Mucosa of stomach (tissue), 1 donor: ENCODE results near the gene IRF1.

Source experiments
- H3K27me3 ChIP-seq: one replicate; pipeline ENCODE4 v1.7.0; 2013; ENCODE audit warnings: mild to moderate bottlenecking, low read length; ENCODE audit not compliant: control insufficient read depth, insufficient read depth
- H3K36me3 ChIP-seq: one replicate; pipeline ENCODE4 v1.7.0; 2013; ENCODE audit warnings: low read length; ENCODE audit not compliant: control insufficient read depth, insufficient read depth
- H3K4me1 ChIP-seq: one replicate; pipeline ENCODE4 v1.7.0; 2013; ENCODE audit warnings: mild to moderate bottlenecking, low read length; ENCODE audit not compliant: control insufficient read depth, insufficient read depth
- H3K4me3 ChIP-seq: one replicate; pipeline ENCODE4 v1.7.0; 2013; ENCODE audit warnings: low read length
- H3K9ac ChIP-seq: one replicate; pipeline ENCODE4 v1.7.0; 2013; ENCODE audit warnings: mild to moderate bottlenecking, low read length, moderate library complexity
- H3K9me3 ChIP-seq: one replicate; pipeline ENCODE4 v1.7.0; 2013; ENCODE audit warnings: mild to moderate bottlenecking, low read length, moderate library complexity; ENCODE audit not compliant: control insufficient read depth
- donor health status: Pancreatic carcinoma.

The IRF1 gene

GRCh38 chr5:132468656-132469379 lies 21.8 kb downstream of the IRF1 start:
- no peak overlapping the region for H3K4me3 ChIP-seq
- no peaks in the 10 kb centered on the region for H3K36me3 ChIP-seq
- no peak overlapping the region for H3K9ac ChIP-seq
- H3K4me1 ChIP-seq: peaks cover 34% of the 10 kb centered on the region
- no peaks in the 10 kb centered on the region for H3K9me3 ChIP-seq
- H3K27me3 ChIP-seq: no peaks in the 10 kb centered on the region

DNA sequence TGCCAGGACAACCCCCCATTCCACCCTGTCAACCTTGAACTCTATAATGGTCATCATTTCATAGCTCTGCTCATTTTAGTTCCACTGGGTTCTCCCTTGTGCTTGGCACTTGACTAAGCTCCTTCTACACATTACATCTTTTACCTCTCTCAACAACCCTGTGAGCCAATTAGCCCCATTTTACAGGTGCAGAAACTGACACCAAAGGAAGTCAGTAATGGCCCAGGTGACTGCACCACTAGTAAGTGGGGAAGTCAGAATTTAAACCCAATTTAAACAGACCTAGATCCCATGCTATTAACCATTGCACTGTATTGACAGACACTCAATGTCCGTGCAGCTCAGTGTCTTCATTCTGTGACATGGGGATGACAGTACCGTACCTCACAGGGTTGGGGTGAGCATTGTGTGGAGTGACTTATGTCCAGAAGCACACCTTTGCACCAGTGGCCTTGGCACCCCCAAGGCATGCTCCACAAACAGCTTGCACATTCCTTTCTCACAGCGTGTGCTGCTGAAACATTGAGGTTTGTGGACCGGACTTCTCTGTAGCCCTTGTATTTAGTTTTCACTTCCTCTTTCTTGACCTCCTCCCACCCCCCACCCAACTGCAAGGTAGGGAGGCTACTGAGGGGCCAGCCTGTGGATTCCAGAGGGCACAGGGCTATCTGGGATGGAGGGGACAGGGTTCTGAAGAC lies 23.1 kb downstream of the IRF1 start:
- peaks cover 44% of the 10 kb centered on the region for H3K4me1 ChIP-seq
- no peak overlapping the region for H3K9ac ChIP-seq
- H3K36me3 ChIP-seq: no peaks in the 10 kb centered on the region
- no peaks in the 10 kb centered on the region for H3K9me3 ChIP-seq
- H3K27me3 ChIP-seq: no peaks in the 10 kb centered on the region
- H3K4me3 ChIP-seq: no peak overlapping the region

GRCh38 chr5:132466433-132467286 lies 23.9 kb downstream of the IRF1 start:
- no peaks in the 10 kb centered on the region for H3K9me3 ChIP-seq
- H3K27me3 ChIP-seq: no peaks in the 10 kb centered on the region
- no peaks in the 10 kb centered on the region for H3K36me3 ChIP-seq
- H3K9ac ChIP-seq: no peak overlapping the region
- peaks cover 44% of the 10 kb centered on the region for H3K4me1 ChIP-seq
- no peak overlapping the region for H3K4me3 ChIP-seq

GRCh38 chr5:132465059-132465707 lies 25.4 kb downstream of the IRF1 start:
- peak overlapping the region; percentile 74 for H3K9ac ChIP-seq
- no peak overlapping the region for H3K4me3 ChIP-seq
- no peaks in the 10 kb centered on the region for H3K9me3 ChIP-seq
- no peaks in the 10 kb centered on the region for H3K27me3 ChIP-seq
- no peaks in the 10 kb centered on the region for H3K36me3 ChIP-seq
- H3K4me1 ChIP-seq: peaks cover 42% of the 10 kb centered on the region

GRCh38 chr5:132464156-132464939 lies 26.2 kb downstream of the IRF1 start:
- Histone ChIP-seq H3K36me3 (no peaks in the 10 kb centered on the region), H3K4me1 (peaks cover 47% of the 10 kb centered on the region), H3K4me3 (no peak overlapping the region), H3K9ac (peak overlapping the region; percentile 74), H3K9me3 (no peaks in the 10 kb centered on the region), H3K27me3 (no peaks in the 10 kb centered on the region)

DNA sequence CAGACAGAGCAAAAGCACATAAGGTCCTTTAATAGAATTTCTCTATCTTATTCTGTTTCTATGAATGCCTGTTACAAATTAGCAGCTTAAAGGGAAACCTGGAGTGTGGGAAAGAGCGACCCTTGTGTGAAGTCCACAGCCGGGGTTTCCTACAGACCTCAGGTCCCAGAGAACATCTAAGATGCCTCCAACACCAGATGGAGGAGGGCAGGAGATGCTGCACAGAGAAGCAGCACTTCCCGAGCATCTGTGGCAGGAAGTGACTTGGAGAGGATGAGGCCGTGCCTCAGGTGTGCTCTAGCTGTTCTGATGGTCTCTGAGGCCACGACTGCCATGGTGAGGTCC lies 26.8 kb downstream of the IRF1 start:
- no peaks in the 10 kb centered on the region for H3K27me3 ChIP-seq
- H3K4me1 ChIP-seq: peaks cover 52% of the 10 kb centered on the region
- H3K9me3 ChIP-seq: no peaks in the 10 kb centered on the region
- H3K9ac ChIP-seq: peak overlapping the region; percentile 74
- no peaks in the 10 kb centered on the region for H3K36me3 ChIP-seq
- H3K4me3 ChIP-seq: no peak overlapping the region

GRCh38 chr5:132462856-132463745 lies 27.5 kb downstream of the IRF1 start:
- Histone ChIP-seq H3K9me3 (no peaks in the 10 kb centered on the region), H3K4me1 (peaks cover 59% of the 10 kb centered on the region), H3K36me3 (no peaks in the 10 kb centered on the region), H3K9ac (no peak overlapping the region), H3K27me3 (no peaks in the 10 kb centered on the region), H3K4me3 (no peak overlapping the region)

- H3K9ac ChIP-seq: no peak overlapping the region
- no peak overlapping the region for H3K4me3 ChIP-seq
Measured at GRCh38 chr5:132462333-132462732, 28.2 kb downstream of the IRF1 start.

GRCh38 chr5:132461569-132462070 lies 29.0 kb downstream of the IRF1 start:
- H3K9me3 ChIP-seq: no peaks in the 10 kb centered on the region
- H3K4me3 ChIP-seq: no peak overlapping the region
- H3K27me3 ChIP-seq: no peaks in the 10 kb centered on the region
- no peaks in the 10 kb centered on the region for H3K36me3 ChIP-seq
- H3K9ac ChIP-seq: no peak overlapping the region
- peaks cover 74% of the 10 kb centered on the region for H3K4me1 ChIP-seq

More at GRCh38 chr5:132462333-132462732, 28.2 kb downstream of the IRF1 start:
- no peaks in the 10 kb centered on the region for H3K36me3 ChIP-seq
- peaks cover 67% of the 10 kb centered on the region for H3K4me1 ChIP-seq
- no peaks in the 10 kb centered on the region for H3K9me3 ChIP-seq
- no peaks in the 10 kb centered on the region for H3K27me3 ChIP-seq

DNA sequence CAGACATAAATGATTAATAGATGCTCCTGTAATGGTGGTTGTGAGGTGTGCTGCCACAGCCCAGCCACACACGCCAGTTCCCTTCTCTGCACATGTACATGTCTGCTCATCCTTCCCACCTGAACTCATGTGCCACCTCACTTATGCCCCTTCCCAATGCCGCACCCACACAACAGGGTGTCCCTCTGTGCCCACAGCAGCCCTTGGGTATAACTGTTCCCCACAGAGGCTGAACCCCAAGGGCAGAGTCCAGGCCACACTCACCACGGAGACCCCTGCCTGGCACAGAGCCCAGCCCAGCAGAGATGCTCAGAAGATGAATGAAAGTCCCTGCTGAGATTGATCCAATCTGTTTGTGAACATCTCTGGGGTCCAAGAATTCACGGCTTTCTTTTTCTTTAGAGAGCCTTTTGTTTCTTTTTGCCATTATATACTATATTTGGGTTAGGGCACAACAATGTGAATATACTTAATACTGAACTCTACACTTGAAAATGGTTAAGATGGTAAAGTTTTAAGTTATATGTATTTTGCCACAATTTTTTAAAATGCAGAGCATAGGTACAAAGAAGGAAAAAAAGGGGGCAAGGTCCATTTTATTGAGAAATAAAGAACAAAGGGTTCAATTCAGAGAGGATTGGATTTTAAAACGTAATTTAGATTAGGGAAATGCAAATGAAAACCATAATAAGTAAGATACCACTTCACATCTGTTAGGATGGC lies 29.6 kb downstream of the IRF1 start:
- Histone ChIP-seq H3K27me3 (no peaks in the 10 kb centered on the region), H3K36me3 (no peaks in the 10 kb centered on the region), H3K4me3 (no peak overlapping the region), H3K4me1 (peaks cover 80% of the 10 kb centered on the region), H3K9me3 (no peaks in the 10 kb centered on the region), H3K9ac (no peak overlapping the region)
